K562 (cell line): Measurements from ENCODE around the gene PRELID2. TPM values are rescaled to one million over a fixed set of nuclear protein-coding genes. Genes with fewer than 3 reads are reported as not detected.

Source experiments
- ATAC-seq: fragments of 200-7000 bp; cut with Tn5 transposase; 3 replicates; pipeline ENCODE4 v1.9.1; 2020; ENCODE audit warnings: moderate library complexity
- BruUV-seq: library from RNA; stranded (reverse); fragments of 400-500 nt; replicated peaks from 2 replicates; lab custom pipeline; 2021; lab: Mats Ljungman, UMichigan
- CTCF ChIA-PET: fragments of 300-600 bp; formaldehyde crosslinking; extraction: SDS; loops from one replicate; lab custom pipeline; 2021; ENCODE audit warnings: low intra/inter-chr PET ratio; lab: Yijun Ruan, JAX
- POLR2A ChIA-PET: fragments of 300-600, 350-650 bp; sonication (Branson Sonifier 250); formaldehyde crosslinking; extraction: SDS; loops from one replicate; lab custom pipeline; 2021; ENCODE audit warnings: antibody characterized with exemption, inconsistent platforms; lab: Yijun Ruan, JAX
- DNase-seq, 4 experiments: peaks; one replicate each; pipeline versions ENCODE4 v3.0.0 to v3.0.0-alpha.2; 2011 to 2018; ENCODE audit warnings: low spot score in 3 of 4, mixed read lengths in 3 of 4; ENCODE audit errors: extremely low read depth in 1 of 4
- FAIRE-seq: peaks from 2 replicates; lab custom pipeline; 2011; peaks lifted over from hg19 to GRCh38; lab: Jason Lieb, UNC
- H2AFZ ChIP-seq: 2 replicates; pipeline ENCODE4 v1.6.0; 2011; ENCODE audit warnings: low read depth, low read length, control low read depth, inconsistent platforms
- H3K27ac ChIP-seq: fragments of 200-600 bp; 3 replicates; pipeline ENCODE4 v1.8.0; 2011; ENCODE audit warnings: low read depth, mild to moderate bottlenecking, control low read depth, inconsistent platforms, low read length, moderate library complexity, mixed read lengths; ENCODE audit errors: extremely low read depth
- H3K27me3 ChIP-seq, 2 experiments: fragments of 300-600 bp in 1 of 2; 2 replicates in 1 of 2; 3 replicates in 1 of 2; pipeline versions ENCODE4 v1.6.0 to v1.8.0; 2011; ENCODE audit warnings: inconsistent platforms in 2 of 2, low read length in 2 of 2, mild to moderate bottlenecking in 1 of 2, mixed read lengths in 1 of 2, moderate library complexity in 1 of 2; ENCODE audit not compliant: control insufficient read depth in 2 of 2, insufficient read depth in 2 of 2
- H3K36me3 ChIP-seq: fragments of 300-600 bp; 3 replicates; pipeline ENCODE4 v1.8.0; 2011; ENCODE audit warnings: mild to moderate bottlenecking, low read length, inconsistent platforms; ENCODE audit not compliant: control insufficient read depth, insufficient read depth
- H3K4me1 ChIP-seq, 2 experiments: fragments of 200-600 bp in 1 of 2; replicated peaks in 1 of 2; 2 replicates in 1 of 2; 3 replicates in 1 of 2; pipeline versions ENCODE4 v1.5.1 to v1.8.0; 2011; ENCODE audit warnings: inconsistent platforms in 2 of 2, low read length in 2 of 2, mild to moderate bottlenecking in 1 of 2, mixed read lengths in 1 of 2, moderate library complexity in 1 of 2; ENCODE audit not compliant: control insufficient read depth in 2 of 2, insufficient read depth in 2 of 2
- H3K4me2 ChIP-seq: 2 replicates; pipeline ENCODE4 v1.6.1; 2011; ENCODE audit warnings: low read length, control low read depth, inconsistent platforms, mixed read lengths; ENCODE audit not compliant: insufficient read depth
- H3K4me3 ChIP-seq: fragments of 200-600 bp; sonication (generic), shearing (Covaris generic); 2 replicates; pipeline ENCODE4 v1.5.1; 2016; ENCODE audit warnings: control low read depth, inconsistent platforms
- H3K79me2 ChIP-seq: fragments of 200-600 bp; 3 replicates; pipeline ENCODE4 v1.8.0; 2011; ENCODE audit warnings: low read length, inconsistent platforms; ENCODE audit not compliant: control insufficient read depth, insufficient read depth
- H3K9ac ChIP-seq, 2 experiments: 2 replicates each; pipeline versions ENCODE4 v1.6.0 to v1.6.1; 2011; ENCODE audit warnings: low read depth in 2 of 2, low read length in 2 of 2, control low read depth in 1 of 2, inconsistent platforms in 1 of 2, mild to moderate bottlenecking in 1 of 2, mixed read lengths in 1 of 2; ENCODE audit not compliant: insufficient read depth in 1 of 2
- H3K9me1 ChIP-seq: one replicate; pipeline ENCODE4 v1.6.0; 2011; ENCODE audit warnings: inconsistent platforms, mild to moderate bottlenecking, low read length, moderate library complexity; ENCODE audit not compliant: control insufficient read depth, insufficient read depth
- H3K9me3 ChIP-seq: replicated peaks from 2 replicates; pipeline ENCODE4 v1.5.1; 2011; ENCODE audit warnings: low read depth, low read length, inconsistent platforms; ENCODE audit not compliant: control insufficient read depth, insufficient read depth
- H4K20me1 ChIP-seq: replicated peaks from 2 replicates; pipeline ENCODE4 v1.6.1; 2011; ENCODE audit warnings: low read length, inconsistent platforms, mixed read lengths; ENCODE audit not compliant: control insufficient read depth, insufficient read depth
- CBFB ChIP-seq: sonication (generic); formaldehyde crosslinking; IDR thresholded peaks from 2 replicates; pipeline ENCODE4 v1.4.0; 2020; ENCODE audit warnings: mild to moderate bottlenecking, missing genetic modification reagents
- GTF3C2 ChIP-seq: IDR thresholded peaks from 3 replicates; pipeline ENCODE4 v1.6.1; 2011; ENCODE audit warnings: borderline replicate concordance, mild to moderate bottlenecking, moderate library complexity; ENCODE audit not compliant: insufficient read length; ENCODE audit errors: extremely low read depth
- MIER1 ChIP-seq: fragments of 450-650 bp; IDR thresholded peaks from 2 replicates; pipeline ENCODE4 v1.6.1; 2016; ENCODE audit warnings: antibody characterized with exemption, mild to moderate bottlenecking, low read depth
- PRPF4 ChIP-seq: fragments of 200-400 bp; formaldehyde crosslinking; IDR thresholded peaks from one replicate; pipeline ENCODE4 v1.6.1; 2017; ENCODE audit warnings: low read length, low read depth, mild to moderate bottlenecking; ENCODE audit not compliant: insufficient read depth, poor library complexity, severe bottlenecking
- RBM25 ChIP-seq: fragments of 200-400 bp; formaldehyde crosslinking; IDR thresholded peaks from 2 replicates; pipeline ENCODE4 v1.6.1; 2018; ENCODE audit warnings: low read length, low read depth, moderate library complexity; ENCODE audit not compliant: severe bottlenecking
- ZNF785 ChIP-seq: fragments of 250-450 bp; sonication (Bioruptor Pico); IDR thresholded peaks from 2 replicates; pipeline ENCODE4 v1.4.0; 2020; ENCODE audit warnings: mild to moderate bottlenecking
- WGBS: fragments of 100-300 bp; shearing (Covaris generic); methylation state at CpG from one replicate; pipeline ENCODE4 v1.1.6; 2016; ENCODE audit warnings: low coverage, mixed read lengths; ENCODE audit not compliant: insufficient coverage; ENCODE audit errors: missing lambda C conversion rate; 5-methylcytosine and 5-hydroxymethylcytosine counted together
- in situ Hi-C: fragments of 300-500 bp; cut with MboI; formaldehyde crosslinking; loops from 4 replicates; pipeline ENCODE4 v1.15.0; 2018; ENCODE audit warnings: inconsistent platforms, mixed read lengths
- intact Hi-C: fragments of 100-400 bp; cut with micrococcal nuclease; formaldehyde crosslinking; loops from 2 replicates; pipeline ENCODE4 v1.14.2; 2022
- polyA plus RNA-seq, 8 experiments: library from polyadenylated mRNA; depleted of rRNA in 4 of 8; stranded (reverse) in 5 of 8; unstranded in 3 of 8; fragments of >200 nt; fragmentation: Nextera tagmentation in 2 of 8; fragmentation: Illumina TruSeq in 1 of 8; extraction: Ambion mirVana in 2 of 8; extraction: Trizol in 1 of 8; gene quantifications; 2 replicates each; pipeline versions ENCODE4 v1.2.1 to v1.2.3, GENCODE V29; 2011 to 2014; ENCODE audit warnings: inconsistent platforms in 1 of 8, missing spikeins in 1 of 8
- total RNA-seq, 7 experiments: library from RNA; depleted of rRNA in 6 of 7; stranded (reverse); fragments of >200 nt in 6 of 7; fragmentation: Illumina TruSeq in 2 of 7; extraction: Trizol in 2 of 7; gene quantifications; 2 replicates each; pipeline versions ENCODE4 v1.2.1 to v1.2.3, GENCODE V29; 2011 to 2021; ENCODE audit warnings: low replicate concordance in 1 of 7

PRELID2 gene
- total and polyA plus RNA-seq, 9 of the 15 experiments (the other 6 are each of a cell fraction or from before 2014, with no cell fraction given): 6.4 to 68.2 (median 28.8) TPM

GRCh38 chr5:145776886-145777285, 58.3 kb downstream of the PRELID2 start:
- TF ChIP-seq ZNF785 (CRISPR knock-in tag) (no peak), RBM25 (no peak), PRPF4 (no peak), GTF3C2 (no peak), CBFB (CRISPR knock-in tag) (no peak), MIER1 (no peak)

More at GRCh38 chr5:145776886-145777285, 58.3 kb downstream of the PRELID2 start:
- 0 out of 5 replicates have a peak, but pooled peaks cover 0 to 3% of the 10 kb centered on the region in 2 experiments for H3K4me1 ChIP-seq
- no peaks in the 10 kb centered on the region for H3K36me3 ChIP-seq
- H3K27me3 ChIP-seq: no peaks in the 10 kb centered on the region
- no peak overlapping the region for H3K4me2 ChIP-seq
- no peaks in the 10 kb centered on the region for H3K79me2 ChIP-seq
- no peak overlapping the region for H3K9ac ChIP-seq
- no peaks in the 10 kb centered on the region; the same call in 1 of the 2 replicates for H3K9me3 ChIP-seq
- ChIA-PET CTCF (no interaction called here), POLR2A (no interaction called here)
- FAIRE-seq: no peak
- WGBS: 88% methylated on average over 2 of the region's 2 CpGs
- H4K20me1 ChIP-seq: no peaks in the 10 kb centered on the region
- no TSS peak for BruUV-seq
- no peak overlapping the region for H2AFZ ChIP-seq
- ATAC-seq: no peak
- in situ Hi-C loops: no loop called here
- H3K9me1 ChIP-seq: no peaks in the 10 kb centered on the region
- intact Hi-C loops: no loop called here
- no peak overlapping the region for H3K4me3 ChIP-seq
- H3K27ac ChIP-seq: no peak overlapping the region
- DNase-seq: no peak
